ENCODE measurements around the gene GZMB. TPM values are rescaled to one million over a fixed set of nuclear protein-coding genes. Genes with fewer than 3 reads are reported as not detected.

Gene GZMB
- total and polyA plus RNA-seq, 2 of the 8 experiments (the other 6 are each of a cell fraction or from before 2014, with no cell fraction given), result not detected

- POLR2A ChIA-PET (ENCODE audit: partially characterized antibody), result no interaction called here
- no peak overlapping the region for H3K9ac ChIP-seq (replicated peaks in 1 of 4; ENCODE audit: extremely low read depth in 1 of 4, low read depth in 3 of 4, low read length in 3 of 4)
- no peak overlapping the region for H3K27ac ChIP-seq (ENCODE audit: low read depth, low read length)
- TF ChIP-seq SUZ12 (IDR thresholded peaks at IDR 0.05; ENCODE audit: low read length) (no peak), NRF1 (IDR thresholded peaks at IDR 0.05; ENCODE audit: low read depth, low read length) (no peak), HDAC2 (IDR thresholded peaks at IDR 0.05; ENCODE audit: borderline replicate concordance in 1 of 2, low read depth in 2 of 2, low read length in 2 of 2) (no peak), ATF2 (IDR thresholded peaks at IDR 0.05; ENCODE audit: low read length) (no peak), SP1 (IDR thresholded peaks at IDR 0.05; ENCODE audit: low read depth, low read length) (no peak)
- H4K20me1 ChIP-seq (replicated peaks in 1 of 2; ENCODE audit: control insufficient read depth in 1 of 2, insufficient read depth in 2 of 2, low read length in 2 of 2), result no peaks in the 10 kb centered on the region
- H4K91ac ChIP-seq (replicated peaks; ENCODE audit: insufficient read length, low read length), result no peak overlapping the region
- no peak overlapping the region for H3K23ac ChIP-seq (ENCODE audit: insufficient read length)
- no peaks in the 10 kb centered on the region for H3K79me1 ChIP-seq (ENCODE audit: low read depth, low read length)
- H2AK5ac ChIP-seq (ENCODE audit: low read depth, low read length), result no peak overlapping the region
- no peak for DNase-seq (ENCODE audit: low read depth in 1 of 2, low spot score in 2 of 2)
- H3K23me2 ChIP-seq (ENCODE audit: low read depth, low read length), result no peaks in the 10 kb centered on the region
- no peaks in the 10 kb centered on the region for H3K79me2 ChIP-seq (ENCODE audit: control insufficient read depth in 1 of 2, insufficient read depth in 2 of 2, low read length in 2 of 2)
- H3K36me3 ChIP-seq (ENCODE audit: control insufficient read depth in 2 of 4, insufficient read depth in 4 of 4, low read length in 3 of 4), result no peaks in the 10 kb centered on the region
- CTCF ChIA-PET (ENCODE audit: partially characterized antibody), result interaction anchor here (0.7 kb wide), 1 partner anchor 635 kb away, joined by 3 read pairs; no protein-coding TSS in a partner anchor
- H3K4me2 ChIP-seq (ENCODE audit: insufficient read depth in 1 of 2, low read depth in 2 of 2, low read length in 2 of 2), result no peak overlapping the region
- H3K4ac ChIP-seq (replicated peaks; ENCODE audit: insufficient read length, low read depth, low read length), result no peak overlapping the region
- no peak overlapping the region for H3K56ac ChIP-seq (replicated peaks; ENCODE audit: insufficient read length, low read depth, low read length)
- H3K14ac ChIP-seq (ENCODE audit: insufficient read length), result no peak overlapping the region
- no peak overlapping the region for H3K4me3 ChIP-seq (ENCODE audit: extremely low read depth in 1 of 4, insufficient read depth in 2 of 4, low read depth in 3 of 4, low read length in 4 of 4)
- 76% methylated on average over 2 of the region's 2 CpGs; no CpG with 5 or more reads in 1 of the 2 experiments for WGBS, 2 experiments (ENCODE audit: extremely low coverage in 1 of 2, insufficient coverage in 1 of 2, insufficient read length in 1 of 2, insufficient replicate concordance in 2 of 2, low coverage in 1 of 2, low lambda C conversion rate in 2 of 2, missing lambda C conversion rate in 1 of 2)
- H2BK15ac ChIP-seq (ENCODE audit: low read length), result no peak overlapping the region
- H4K8ac ChIP-seq (ENCODE audit: extremely low read depth, insufficient read depth, low read length), result no peak overlapping the region
- no peak overlapping the region for H2BK5ac ChIP-seq (ENCODE audit: low read depth, low read length)
- no peaks in the 10 kb centered on the region for H3K9me3 ChIP-seq (ENCODE audit: insufficient read depth in 2 of 2, low read depth in 1 of 2, low read length in 1 of 2)
- H3K18ac ChIP-seq (ENCODE audit: extremely low read depth, low read length), result no peak overlapping the region
- no peaks in the 10 kb centered on the region for H3K27me3 ChIP-seq (replicated peaks in 1 of 4; ENCODE audit: control insufficient read depth in 3 of 4, extremely low read depth in 1 of 4, insufficient read depth in 3 of 4, low read length in 3 of 4)
- no peak for FAIRE-seq
- H2BK120ac ChIP-seq (replicated peaks; ENCODE audit: low read depth, low read length), result no peak overlapping the region
- no peaks in the 10 kb centered on the region for H3K4me1 ChIP-seq (replicated peaks in 1 of 4; ENCODE audit: control insufficient read depth in 3 of 4, insufficient read depth in 4 of 4, low read length in 3 of 4)
- no peak overlapping the region for H2BK12ac ChIP-seq (ENCODE audit: low read depth, low read length)
- H2BK20ac ChIP-seq (ENCODE audit: low read length), result no peak overlapping the region
- no peak overlapping the region for H4K5ac ChIP-seq (ENCODE audit: insufficient read length, low read depth, low read length)
- no peak overlapping the region for H2AFZ ChIP-seq (ENCODE audit: low read length)
Observed at GRCh38 chr14:24673059-24673458, 39.1 kb upstream of the GZMB start.

Measured in H1 (cell line).